Left ventricle myocardium inferior (tissue), 1 donor: ENCODE data around the gene RUBCNL. TPM values are rescaled to one million over a fixed set of nuclear protein-coding genes. Genes with fewer than 3 reads are reported as not detected.

Experiments
- DNase-seq: peaks from one replicate; pipeline ENCODE4 v3.0.0-alpha.2; 2020
- H3K27ac ChIP-seq: fragments of 200-600 bp; replicated peaks from 2 replicates; pipeline ENCODE4 v1.8.0; 2021
- H3K27me3 ChIP-seq: fragments of 200-600 bp; 2 replicates; pipeline ENCODE4 v1.8.0; 2021; ENCODE audit warnings: low read depth
- H3K36me3 ChIP-seq: fragments of 200-600 bp; 2 replicates; pipeline ENCODE4 v1.8.0; 2021
- H3K4me1 ChIP-seq: fragments of 200-600 bp; 2 replicates; pipeline ENCODE4 v1.8.0; 2021
- H3K4me3 ChIP-seq: fragments of 200-600 bp; 2 replicates; pipeline ENCODE4 v1.8.0; 2021; ENCODE audit warnings: mild to moderate bottlenecking, moderate library complexity
- H3K9me3 ChIP-seq: fragments of 200-600 bp; replicated peaks from 2 replicates; pipeline ENCODE4 v1.8.0; 2021
- intact Hi-C: fragments of 100-400 bp; cut with micrococcal nuclease; formaldehyde crosslinking; loops from one replicate; pipeline ENCODE4 v1.11.0; 2022
- total RNA-seq: library from RNA; stranded (reverse); fragmentation: NEBNext Ultra II Directional; extraction: Animal tissue kit (Norgen Biotek cat#: 25700); gene quantifications from one replicate; pipeline ENCODE4 v1.2.1, GENCODE V29; 2021
- TF ChIP-seq, protein P1 (sequence below): fragments of 200-600 bp; IDR thresholded peaks from 2 replicates; pipeline ENCODE4 v1.8.0; 2021; ENCODE audit warnings: antibody characterized with exemption, mild to moderate bottlenecking, borderline replicate concordance
- donor health status: DM: no; HTN: yes; CAD: no; lungs with severe emphysema.

Gene RUBCNL
- total RNA-seq, 1 donor from 2014 or later = 0.38 TPM

DNA sequence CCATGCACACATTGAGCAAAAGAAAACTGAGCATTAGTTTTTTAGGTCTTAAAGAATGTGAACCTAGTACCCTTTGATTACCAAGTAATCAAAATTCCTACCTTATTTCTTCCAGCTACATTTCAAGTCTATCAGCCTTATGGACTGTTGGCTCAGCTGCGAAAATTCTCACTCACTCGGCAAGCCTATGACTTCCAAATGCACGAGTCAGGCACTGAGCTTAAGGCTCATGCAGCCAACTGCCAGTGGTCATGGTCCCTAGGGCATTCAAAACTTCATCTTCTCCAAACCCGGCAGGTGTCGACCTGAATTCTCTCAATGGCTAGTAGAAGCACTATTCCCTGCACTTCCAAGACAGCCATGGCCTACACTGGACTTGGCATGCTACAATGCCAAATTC, 41.2 kb downstream of the RUBCNL start:
- intact Hi-C loops = no loop called here
- DNase-seq = no peak
- no peaks in the 10 kb centered on the region for H3K36me3 ChIP-seq

DNA sequence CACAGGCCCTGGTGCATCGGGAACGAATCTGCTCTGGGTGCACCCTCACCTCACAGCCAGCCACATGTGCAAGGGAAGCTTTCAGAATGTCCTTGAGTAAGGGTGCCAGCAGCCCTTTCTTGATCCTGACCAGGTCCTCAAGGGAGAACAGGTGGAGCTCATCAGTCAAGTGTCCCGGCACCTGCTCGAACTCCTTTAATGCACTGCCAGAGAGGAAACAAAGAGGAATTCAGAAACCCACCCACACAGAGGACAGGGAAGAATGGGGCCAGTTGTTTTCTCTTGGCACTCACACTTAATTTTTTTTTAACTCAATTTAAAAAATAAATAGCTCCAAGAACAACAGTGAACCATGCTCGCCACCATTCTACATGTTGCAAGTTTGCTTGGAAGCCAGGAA, 41.7 kb downstream of the RUBCNL start:
- H3K27me3 ChIP-seq = peaks cover 8% of the 10 kb centered on the region
- intact Hi-C loops = no loop called here
- DNase-seq = no peak
- peaks cover 7% of the 10 kb centered on the region for H3K4me1 ChIP-seq
- H3K36me3 ChIP-seq = no peaks in the 10 kb centered on the region
- no peaks in the 10 kb centered on the region for H3K9me3 ChIP-seq
- TF ChIP-seq, protein P1, sequence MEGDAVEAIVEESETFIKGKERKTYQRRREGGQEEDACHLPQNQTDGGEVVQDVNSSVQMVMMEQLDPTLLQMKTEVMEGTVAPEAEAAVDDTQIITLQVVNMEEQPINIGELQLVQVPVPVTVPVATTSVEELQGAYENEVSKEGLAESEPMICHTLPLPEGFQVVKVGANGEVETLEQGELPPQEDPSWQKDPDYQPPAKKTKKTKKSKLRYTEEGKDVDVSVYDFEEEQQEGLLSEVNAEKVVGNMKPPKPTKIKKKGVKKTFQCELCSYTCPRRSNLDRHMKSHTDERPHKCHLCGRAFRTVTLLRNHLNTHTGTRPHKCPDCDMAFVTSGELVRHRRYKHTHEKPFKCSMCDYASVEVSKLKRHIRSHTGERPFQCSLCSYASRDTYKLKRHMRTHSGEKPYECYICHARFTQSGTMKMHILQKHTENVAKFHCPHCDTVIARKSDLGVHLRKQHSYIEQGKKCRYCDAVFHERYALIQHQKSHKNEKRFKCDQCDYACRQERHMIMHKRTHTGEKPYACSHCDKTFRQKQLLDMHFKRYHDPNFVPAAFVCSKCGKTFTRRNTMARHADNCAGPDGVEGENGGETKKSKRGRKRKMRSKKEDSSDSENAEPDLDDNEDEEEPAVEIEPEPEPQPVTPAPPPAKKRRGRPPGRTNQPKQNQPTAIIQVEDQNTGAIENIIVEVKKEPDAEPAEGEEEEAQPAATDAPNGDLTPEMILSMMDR = no peak
- H3K4me3 ChIP-seq = no peak overlapping the region
- no peak overlapping the region for H3K27ac ChIP-seq

More for the DNA sequence above, 41.2 kb downstream of the RUBCNL start:
- no peak overlapping the region for H3K27ac ChIP-seq
- TF ChIP-seq, protein P1 = no peak
- no peaks in the 10 kb centered on the region for H3K9me3 ChIP-seq
- H3K27me3 ChIP-seq = peaks cover 8% of the 10 kb centered on the region
- peaks cover 7% of the 10 kb centered on the region for H3K4me1 ChIP-seq
- H3K4me3 ChIP-seq = no peak overlapping the region

DNA sequence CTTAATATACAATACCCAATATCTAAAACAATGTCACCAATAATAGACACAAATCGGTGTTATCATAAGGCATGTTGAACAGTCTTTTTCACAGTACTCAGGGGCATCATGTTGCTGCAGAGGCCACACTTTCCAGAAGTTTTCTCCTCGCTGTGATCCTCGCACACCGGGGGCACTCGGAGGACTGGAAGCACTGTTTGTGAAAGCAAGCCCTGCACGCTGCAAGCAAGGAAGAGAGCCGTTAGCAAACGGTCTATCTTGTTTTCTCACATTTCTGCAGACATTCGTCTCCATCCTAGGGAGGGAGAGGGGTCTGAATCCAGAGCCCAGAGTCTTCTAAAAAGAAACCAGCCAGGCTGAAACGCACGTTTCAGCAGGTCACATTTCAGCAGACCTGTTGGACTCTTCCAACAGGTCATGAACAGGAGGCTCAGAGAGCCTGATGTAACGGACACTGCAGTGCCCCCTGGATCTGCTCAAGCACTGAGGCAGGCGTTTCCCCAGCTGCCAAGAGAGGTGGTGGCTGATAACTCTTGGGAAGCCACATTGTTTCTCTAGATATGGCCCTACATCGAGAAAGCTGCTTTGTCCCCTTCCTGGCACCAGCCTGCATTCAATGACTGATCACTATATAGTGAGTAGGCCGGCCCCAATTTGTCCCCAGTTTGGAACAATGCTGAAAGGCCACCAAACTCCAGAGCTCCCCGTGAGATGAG, 43.6 kb downstream of the RUBCNL start:
- intact Hi-C loops = no loop called here
- H3K4me3 ChIP-seq = no peak overlapping the region
- TF ChIP-seq, protein P1 = no peak
- H3K9me3 ChIP-seq = no peaks in the 10 kb centered on the region
- no peak for DNase-seq
- peaks cover 7% of the 10 kb centered on the region for H3K4me1 ChIP-seq
- H3K27ac ChIP-seq = no peak overlapping the region
- no peaks in the 10 kb centered on the region for H3K36me3 ChIP-seq
- peaks cover 8% of the 10 kb centered on the region for H3K27me3 ChIP-seq

DNA sequence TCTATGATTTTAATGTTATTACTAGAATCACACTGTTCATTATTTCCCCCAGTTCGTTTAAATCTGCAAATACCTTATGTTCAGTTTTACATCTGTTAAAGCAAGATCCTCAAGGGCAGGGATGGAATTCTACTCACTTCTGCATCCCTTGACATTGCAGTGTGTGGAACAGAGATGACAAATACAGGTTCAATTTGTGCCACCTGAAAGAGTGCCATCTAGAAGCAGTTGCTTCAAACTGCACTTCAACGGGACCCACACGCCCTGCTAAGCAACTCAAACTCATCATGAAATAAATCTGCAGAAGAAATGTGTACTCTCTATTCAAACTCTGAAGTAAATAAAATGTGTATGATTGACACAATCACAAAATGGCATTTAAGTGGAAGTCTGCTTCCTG, 44.5 kb downstream of the RUBCNL start:
- H3K27me3 ChIP-seq = peaks cover 8% of the 10 kb centered on the region
- intact Hi-C loops = no loop called here

DNA sequence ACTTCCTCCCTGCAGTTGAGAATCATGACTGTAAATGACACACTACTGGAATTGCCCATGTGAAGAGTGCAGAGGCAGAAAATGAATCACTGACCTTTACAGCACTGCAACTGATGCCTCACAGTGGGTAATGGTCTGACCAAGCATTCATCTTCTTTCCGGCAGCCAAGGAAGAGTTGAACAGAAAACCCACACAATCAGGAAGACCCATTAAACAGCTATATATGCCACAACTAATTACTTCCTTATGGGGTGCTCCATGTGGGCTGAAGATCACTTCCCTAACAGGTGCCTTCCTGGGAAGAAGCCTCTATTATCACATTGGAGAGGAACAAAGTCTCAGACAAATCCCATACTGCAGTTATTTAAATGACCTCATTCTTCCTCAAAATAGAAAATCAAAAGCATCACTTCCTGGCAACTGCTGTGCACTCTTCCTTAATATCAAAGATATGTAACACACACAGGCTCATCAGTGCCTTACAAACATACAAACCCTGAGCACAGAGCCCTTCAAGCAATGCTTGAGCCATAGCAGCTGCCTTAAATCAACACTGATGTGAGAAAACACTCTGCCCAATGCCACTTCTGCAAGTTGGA, 45.8 kb downstream of the RUBCNL start:
- Histone ChIP-seq H3K4me3 (no peak overlapping the region), H3K4me1 (peaks cover 7% of the 10 kb centered on the region), H3K9me3 (peaks cover 7% of the 10 kb centered on the region), H3K27me3 (peaks cover 8% of the 10 kb centered on the region), H3K27ac (no peak overlapping the region), H3K36me3 (no peaks in the 10 kb centered on the region)
- TF ChIP-seq, protein P1 = no peak
- intact Hi-C loops = no loop called here
- DNase-seq = no peak

More for the DNA sequence above, 44.5 kb downstream of the RUBCNL start:
- Histone ChIP-seq H3K4me1 (peaks cover 7% of the 10 kb centered on the region), H3K4me3 (no peak overlapping the region), H3K9me3 (no peaks in the 10 kb centered on the region), H3K36me3 (no peaks in the 10 kb centered on the region), H3K27ac (no peak overlapping the region)
- TF ChIP-seq, protein P1 = no peak
- no peak for DNase-seq
